GM12875 (cell line): ENCODE measurements around the gene KRTAP26-1.

ENCODE experiments used
- H3K4me3 ChIP-seq: one replicate; pipeline ENCODE4 v1.5.1; 2011; ENCODE audit warnings: low read depth, low read length, control low read depth
- CTCF ChIP-seq: IDR thresholded peaks from 2 replicates; pipeline ENCODE4 v1.5.1; 2011; ENCODE audit warnings: low read depth, mild to moderate bottlenecking, control low read depth, inconsistent platforms, low read length, moderate library complexity, borderline replicate concordance; ENCODE audit not compliant: insufficient read depth

KRTAP26-1 gene

GRCh38 chr21:30320215-30320614 is at the start of gene KRTAP26-1:
KRTAP26-1 (minus strand) TSS chr21:30320315; CDS start chr21:30320035, 280 bp downstream.
- no peak for TF ChIP-seq CTCF

GRCh38 chr21:30355906-30356305 is 35.8 kb upstream of the KRTAP26-1 start:
- H3K4me3 ChIP-seq = no peak overlapping the region
- TF ChIP-seq CTCF = no peak

More at GRCh38 chr21:30320215-30320614, at the start of gene KRTAP26-1:
- no peak within 1 kb of the TSS for H3K4me3 ChIP-seq

- no peak overlapping the region for H3K4me3 ChIP-seq
- TF ChIP-seq CTCF = no peak
Measured at GRCh38 chr21:30354308-30355005, 34.3 kb upstream of the KRTAP26-1 start.

GRCh38 chr21:30351534-30351933 is 31.4 kb upstream of the KRTAP26-1 start:
- TF ChIP-seq CTCF = no peak

GRCh38 chr21:30349572-30349971 is 29.5 kb upstream of the KRTAP26-1 start:
- H3K4me3 ChIP-seq = no peak overlapping the region
- TF ChIP-seq CTCF = no peak

More at GRCh38 chr21:30351534-30351933, 31.4 kb upstream of the KRTAP26-1 start:
- H3K4me3 ChIP-seq = no peak overlapping the region

GRCh38 chr21:30348506-30348905 is 28.4 kb upstream of the KRTAP26-1 start, which contains the start of gene KRTAP23-1:
KRTAP23-1 (minus strand) TSS chr21:30348606; CDS start chr21:30348606, 0 bp downstream.
- no peak for TF ChIP-seq CTCF
- H3K4me3 ChIP-seq = no peak within 1 kb of the TSS

- TF ChIP-seq CTCF = no peak
Measured at GRCh38 chr21:30345014-30345413, 24.9 kb upstream of the KRTAP26-1 start.

More at GRCh38 chr21:30345014-30345413, 24.9 kb upstream of the KRTAP26-1 start:
- no peak overlapping the region for H3K4me3 ChIP-seq
